Muscle of back (tissue), 11 donors: ENCODE results near the gene GRB2. TPM values are rescaled to one million over a fixed set of nuclear protein-coding genes. Genes with fewer than 3 reads are reported as not detected.
"Not testable (repeated sequence)": the region's sequence is repeated elsewhere in the genome, so short reads cannot be mapped to it uniquely, and the experiment has no call there.

Experiments used
- DNase-seq, 3 donors: peaks; one replicate each; pipeline versions ENCODE4 v3.0.0 to v3.0.0-alpha.2; 2013
- polyA plus RNA-seq, 10 donors: library from polyadenylated mRNA; unstranded; fragments of 120-200 nt; gene quantifications; one replicate each; pipeline ENCODE4 v1.2.1, GENCODE V29; 2013; ENCODE audit not compliant: insufficient read length in 10 of 10

GRB2 gene
- polyA plus RNA-seq, 10 donors, result 130 to 193 (median 151) TPM

- no peak for DNase-seq
Observed at GRCh38 chr17:75392559-75392958, 12.9 kb downstream of the GRB2 start.

DNA sequence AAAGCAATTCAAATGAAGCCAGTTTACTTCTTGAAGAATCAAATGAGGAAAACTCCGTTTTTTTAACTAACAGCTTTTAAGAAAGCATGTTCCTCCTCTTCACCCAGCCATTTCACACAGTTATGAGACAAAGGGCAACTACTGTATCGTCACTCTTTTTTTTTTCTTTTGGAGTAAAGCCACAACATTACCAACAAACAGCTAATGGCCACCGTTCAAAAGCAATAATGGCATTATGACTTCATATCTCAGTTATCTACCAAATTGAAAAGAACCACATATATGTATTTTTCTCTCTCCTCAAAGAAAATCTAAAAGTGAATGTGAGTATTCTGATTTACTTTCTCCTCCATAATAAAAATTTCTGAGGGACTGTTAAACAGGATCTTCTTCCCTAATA is 14.5 kb downstream of the GRB2 start:
- no peak for DNase-seq

GRCh38 chr17:75388476-75389030 is 16.9 kb downstream of the GRB2 start:
- no peak for DNase-seq

- DNase-seq, result no peak
Observed at GRCh38 chr17:75387771-75388170, 17.7 kb downstream of the GRB2 start.

DNA sequence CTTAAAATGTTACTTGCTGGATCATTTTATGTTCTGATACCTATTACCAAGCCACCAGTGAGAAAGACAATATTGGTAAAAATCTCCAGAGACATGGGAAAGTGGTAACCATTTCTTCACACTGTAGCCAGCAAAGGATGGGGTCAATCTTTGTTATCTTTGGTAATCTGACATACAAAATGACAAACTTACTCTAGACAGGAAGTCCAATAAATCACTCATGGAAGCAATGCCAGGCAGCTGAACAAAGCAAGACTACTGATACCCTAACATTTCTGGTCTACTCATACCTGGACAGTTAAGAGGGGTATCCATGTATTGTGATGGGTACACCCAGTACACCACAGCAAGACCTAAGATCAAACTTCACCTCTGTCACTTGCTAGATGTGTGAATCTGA is 19.0 kb downstream of the GRB2 start:
- no peak for DNase-seq

GRCh38 chr17:75384751-75385150 is 20.7 kb downstream of the GRB2 start:
- DNase-seq, result no peak

GRCh38 chr17:75383842-75384195 is 21.7 kb downstream of the GRB2 start:
- DNase-seq, result no peak

GRCh38 chr17:75380750-75381149 is 24.7 kb downstream of the GRB2 start:
- DNase-seq, result no peak

DNA sequence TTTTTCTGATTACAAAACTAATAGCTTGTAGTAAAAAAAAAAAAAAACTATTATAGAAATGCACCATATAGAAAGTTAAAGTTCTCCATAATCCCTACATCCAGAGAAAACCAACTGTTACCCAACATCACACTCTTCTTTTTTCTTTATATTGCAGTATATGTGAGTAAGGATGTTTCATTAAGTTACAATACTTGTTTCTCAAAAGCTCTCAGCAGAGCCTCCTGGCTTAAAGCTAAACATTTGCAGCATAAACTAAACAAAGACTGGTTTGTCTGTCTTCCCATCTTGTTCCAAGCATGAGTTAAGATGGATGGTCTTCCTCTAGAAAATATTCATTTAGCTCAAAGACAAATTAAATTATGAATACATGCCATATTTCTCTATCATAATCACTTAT is 25.2 kb downstream of the GRB2 start:
- DNase-seq, result no peak

GRCh38 chr17:75379426-75379825 is 26.1 kb downstream of the GRB2 start:
- DNase-seq, result not testable (repeated sequence)

DNA sequence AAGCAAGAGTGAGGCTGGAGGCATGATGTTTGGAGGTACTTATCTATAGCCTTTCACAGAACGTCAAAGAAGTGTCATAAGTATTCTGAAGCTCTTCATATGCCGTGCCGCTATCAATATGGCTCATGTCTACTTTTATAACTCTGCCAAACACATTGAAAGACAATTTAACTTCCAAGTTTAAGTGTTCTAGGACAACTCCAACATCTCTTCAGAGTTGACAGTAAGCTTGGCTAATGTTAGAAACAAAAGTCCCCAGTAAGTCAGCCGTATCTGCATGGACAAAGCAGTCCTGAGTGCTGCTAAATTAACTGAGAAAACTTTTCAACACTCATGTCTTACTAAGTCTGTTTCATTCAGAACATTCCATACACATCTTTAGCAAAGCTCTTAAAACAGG is 32.2 kb downstream of the GRB2 start:
- DNase-seq, result no peak

DNA sequence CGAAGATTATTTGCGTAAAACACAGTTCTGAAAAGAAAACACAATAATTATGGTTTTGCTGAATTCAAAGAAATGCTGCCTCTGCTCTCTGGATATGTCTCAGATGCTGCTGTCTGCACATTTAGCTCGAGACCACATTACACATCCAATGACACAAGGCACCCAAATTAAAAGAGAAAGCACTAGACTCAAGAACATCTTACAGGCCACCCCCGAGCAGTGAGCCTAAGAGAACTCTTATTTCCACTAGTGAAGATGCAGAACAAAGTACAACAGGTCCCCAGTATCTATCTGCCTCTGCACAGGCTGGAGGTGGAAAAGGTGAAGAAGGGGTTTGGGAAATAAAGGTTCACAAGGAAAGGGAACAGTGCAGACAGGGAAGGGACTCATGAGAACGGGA is 33.5 kb downstream of the GRB2 start:
- DNase-seq, result no peak

- DNase-seq, result no peak
Observed at GRCh38 chr17:75371339-75371738, 34.1 kb downstream of the GRB2 start.

DNA sequence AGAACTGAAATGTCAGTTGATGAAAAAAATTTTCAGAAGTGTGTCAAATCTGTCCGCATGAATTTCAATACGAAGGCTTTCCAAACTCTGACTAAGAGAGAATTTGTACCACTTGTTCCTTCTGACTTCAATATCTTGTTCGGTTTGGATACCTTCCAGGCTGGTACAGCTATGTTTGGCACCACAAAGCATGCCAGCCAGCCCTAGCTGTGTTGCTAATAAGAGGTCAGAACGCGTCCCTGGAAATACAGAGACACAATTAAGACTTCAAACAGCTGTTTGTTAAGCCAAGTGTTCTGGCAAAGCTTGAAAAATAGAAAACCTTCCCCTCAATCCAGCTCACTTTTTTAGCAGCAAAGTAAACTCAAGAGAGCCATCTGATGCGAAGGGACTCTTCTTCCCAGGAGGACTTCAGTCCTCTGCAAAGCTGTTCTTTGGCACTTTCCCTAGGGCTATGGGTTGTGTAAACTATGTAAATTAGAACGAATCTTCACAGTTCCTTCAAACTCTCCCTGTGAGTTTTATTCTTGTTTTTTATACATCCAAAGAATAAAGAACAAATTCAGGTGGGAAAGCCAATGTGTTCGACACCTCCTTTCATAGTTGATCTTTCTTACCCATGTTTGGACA is 35.1 kb downstream of the GRB2 start:
- DNase-seq, result peak; percentile 23 to 51 (median 42)

DNA sequence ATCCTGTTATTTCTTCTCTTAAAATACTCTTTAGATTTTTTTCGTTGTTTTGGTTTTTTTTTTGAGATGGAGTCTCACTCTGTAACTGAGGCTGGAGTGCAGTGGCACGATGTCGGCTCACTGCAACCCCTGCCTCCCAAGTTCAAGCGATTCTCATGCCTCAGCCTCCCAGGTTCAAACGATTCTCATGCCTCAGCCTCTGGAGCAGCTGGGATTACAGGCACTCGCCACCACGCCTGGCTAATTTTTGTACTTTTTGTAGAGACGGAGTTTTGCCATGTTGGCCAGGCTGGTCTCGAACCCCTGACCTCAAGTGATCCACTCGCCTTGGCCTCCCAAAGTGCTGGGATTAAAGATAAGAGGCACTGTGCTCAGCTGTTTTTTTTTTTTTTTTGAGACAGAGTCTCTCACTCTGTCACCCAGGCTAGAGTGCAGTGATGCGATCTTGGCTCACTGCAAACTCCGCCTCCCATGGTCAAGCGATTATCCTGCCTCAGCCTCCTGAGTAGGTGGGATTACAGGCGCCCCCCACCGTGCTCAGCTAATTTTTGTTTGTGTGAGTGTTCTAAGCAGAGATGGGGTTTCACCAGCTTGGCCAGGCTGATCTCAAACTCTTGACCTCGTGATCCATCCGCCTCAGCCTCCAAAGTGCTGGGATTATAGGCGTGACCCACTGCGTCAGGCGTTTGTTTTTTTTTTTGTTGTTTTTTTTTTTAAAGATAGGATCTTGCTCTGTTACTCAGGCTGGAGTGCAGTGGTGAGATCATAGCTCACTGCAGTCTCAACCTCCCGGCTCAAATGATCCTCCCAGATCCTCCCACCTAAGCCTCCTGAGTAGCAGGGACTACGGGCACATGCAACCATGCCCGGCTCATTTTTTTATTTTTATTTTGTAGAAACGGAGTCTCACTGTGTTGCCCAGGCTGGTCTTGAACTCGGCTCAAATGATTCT is 37.4 kb downstream of the GRB2 start:
- not testable (repeated sequence) for DNase-seq

GRCh38 chr17:75367312-75367711 is 38.2 kb downstream of the GRB2 start:
- DNase-seq, result no peak

DNA sequence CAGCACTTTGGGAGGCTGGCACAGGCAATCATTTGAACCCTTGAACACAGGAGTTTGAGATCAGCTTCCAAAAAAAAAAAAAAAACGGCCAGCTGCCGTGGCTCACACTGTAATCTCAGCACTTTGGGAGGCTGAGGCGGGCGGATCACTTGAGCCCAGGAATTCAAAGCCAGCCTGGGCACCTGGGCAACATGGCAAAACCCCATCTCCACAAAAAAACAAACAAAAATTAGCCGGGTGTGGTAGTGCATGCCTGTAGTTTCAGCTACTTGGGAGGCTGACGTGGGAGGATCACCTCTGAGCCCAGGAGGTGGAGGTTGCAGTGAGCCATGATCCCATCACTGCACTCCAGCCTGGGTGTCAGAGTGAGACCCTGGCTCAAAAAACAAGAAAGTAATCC is 39.0 kb downstream of the GRB2 start:
- no peak for DNase-seq

GRCh38 chr17:75365931-75366275 is 39.6 kb downstream of the GRB2 start:
- no peak for DNase-seq

DNA sequence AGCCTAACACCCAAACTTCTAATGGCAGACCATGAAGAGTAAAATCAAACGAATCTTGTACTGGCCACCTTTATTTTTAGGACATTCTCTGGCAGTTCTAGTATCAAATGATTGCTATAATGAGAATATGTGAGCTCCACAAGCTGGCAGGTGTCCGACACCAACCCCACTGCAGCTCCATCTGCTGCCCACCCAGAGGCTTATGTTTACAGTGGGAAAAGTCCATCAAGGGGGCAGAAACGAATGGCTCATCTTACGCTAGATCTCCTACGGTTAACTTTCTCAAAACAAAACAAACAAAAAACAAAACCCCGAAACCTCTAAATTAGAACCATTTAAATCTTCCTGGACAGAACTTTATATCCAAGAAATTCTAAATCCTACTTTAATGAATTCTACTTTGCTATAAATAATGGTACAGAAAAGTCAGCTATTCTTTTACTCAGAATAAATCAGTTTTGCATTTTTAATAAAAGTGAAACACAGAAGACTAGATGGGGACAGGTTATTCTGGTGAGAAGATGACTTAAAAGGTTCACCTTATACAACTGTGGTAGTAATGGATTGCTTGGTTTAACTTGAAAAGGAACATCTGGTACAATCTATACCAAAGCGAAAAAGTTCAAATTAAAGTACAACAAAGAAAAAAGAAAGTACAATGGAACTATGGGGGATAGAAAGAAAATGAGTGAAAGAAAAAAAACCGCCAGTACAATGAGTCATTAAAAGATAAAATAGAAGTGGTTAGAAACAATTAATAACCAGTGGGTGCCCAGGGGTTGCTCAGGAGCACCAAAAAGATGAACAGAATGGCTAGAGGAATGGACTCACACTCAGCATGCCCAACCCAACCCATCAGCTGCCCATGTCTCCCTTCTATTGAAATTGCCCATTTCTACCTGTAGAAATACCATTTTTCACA is 40.2 kb downstream of the GRB2 start:
- DNase-seq, result no peak

DNA sequence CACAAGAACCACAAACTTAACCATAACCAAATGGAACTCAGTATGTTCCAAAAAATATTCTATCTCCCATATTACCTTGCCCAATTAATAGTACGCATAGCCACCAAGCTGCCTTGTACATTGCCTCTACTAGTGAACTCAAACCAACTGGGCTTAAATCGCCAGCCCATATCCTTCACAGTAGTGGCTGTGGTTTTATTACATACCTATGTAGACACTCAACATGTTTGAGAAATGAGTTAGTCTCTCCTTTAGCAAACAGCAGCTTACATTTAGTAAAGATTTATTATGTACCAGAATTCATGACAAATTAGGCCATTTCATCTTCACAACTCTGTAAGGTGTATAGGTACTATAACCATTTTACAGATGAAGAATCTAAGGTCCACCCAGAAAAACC is 41.4 kb downstream of the GRB2 start:
- peak in 1 of 3 donors; percentile 35 for DNase-seq

GRCh38 chr17:75361996-75362395 is 43.5 kb downstream of the GRB2 start:
- no peak for DNase-seq

DNA sequence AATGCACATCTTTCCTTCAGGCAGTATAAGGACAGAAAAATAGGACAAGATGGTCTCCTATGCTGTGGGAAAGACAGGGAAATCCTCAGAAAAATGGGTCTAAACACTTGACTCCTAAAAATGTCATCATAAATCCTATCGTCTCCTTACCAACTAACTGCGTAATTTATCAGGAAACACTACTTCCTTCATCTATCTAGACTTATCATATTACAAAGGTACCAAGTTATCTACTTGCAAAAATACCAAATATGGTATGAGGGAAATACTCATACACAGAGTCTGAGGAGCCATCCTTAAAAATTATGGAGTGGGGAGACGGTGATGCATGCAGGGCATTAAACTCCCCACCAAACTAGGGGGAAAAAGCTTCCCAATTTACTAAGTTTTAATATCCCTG is 44.1 kb downstream of the GRB2 start:
- DNase-seq, result no peak
